KOPT-K1 (cell line): ENCODE data around the gene NFIA.

Experiments
- H3K27ac ChIP-seq: fragments of 200-600 bp; sonication (generic); 2 replicates; pipeline ENCODE4 v1.5.1; 2016; ENCODE audit warnings: antibody characterized with exemption, mild to moderate bottlenecking, low read depth, low read length; ENCODE audit not compliant: poor library complexity, severe bottlenecking
- H3K36me3 ChIP-seq: fragments of 200-600 bp; sonication (generic); 2 replicates; pipeline ENCODE4 v1.5.1; 2017; ENCODE audit warnings: antibody characterized with exemption, mild to moderate bottlenecking, low read length, moderate library complexity; ENCODE audit not compliant: insufficient read depth
- H3K9me3 ChIP-seq: fragments of 200-600 bp; sonication (generic); 2 replicates; pipeline ENCODE4 v1.5.1; 2017; ENCODE audit warnings: antibody characterized with exemption, low read length, mild to moderate bottlenecking; ENCODE audit not compliant: insufficient read depth, poor library complexity, severe bottlenecking

NFIA gene

DNA sequence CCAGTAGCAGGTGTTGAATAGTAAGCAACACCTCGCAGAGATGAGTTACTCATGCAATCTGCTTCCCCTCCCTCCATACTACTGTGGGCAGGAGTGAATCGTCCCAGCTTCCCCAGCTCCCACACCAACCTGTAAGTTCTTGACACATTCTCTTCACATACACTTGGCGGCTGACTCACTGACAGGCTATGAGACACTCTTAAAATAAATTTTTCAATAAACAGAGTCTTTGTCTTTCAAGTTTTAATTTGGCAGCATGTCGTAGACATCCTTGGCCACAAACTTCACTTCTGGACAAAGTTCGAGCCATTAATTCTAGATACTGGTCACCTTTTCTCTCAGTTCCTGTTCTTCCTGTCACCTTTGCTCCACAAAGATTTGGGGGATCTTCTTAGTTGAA is 351.9 kb downstream of the NFIA start:
- Histone ChIP-seq H3K27ac (no peak overlapping the region), H3K36me3 (no peaks in the 10 kb centered on the region), H3K9me3 (no peaks in the 10 kb centered on the region)

DNA sequence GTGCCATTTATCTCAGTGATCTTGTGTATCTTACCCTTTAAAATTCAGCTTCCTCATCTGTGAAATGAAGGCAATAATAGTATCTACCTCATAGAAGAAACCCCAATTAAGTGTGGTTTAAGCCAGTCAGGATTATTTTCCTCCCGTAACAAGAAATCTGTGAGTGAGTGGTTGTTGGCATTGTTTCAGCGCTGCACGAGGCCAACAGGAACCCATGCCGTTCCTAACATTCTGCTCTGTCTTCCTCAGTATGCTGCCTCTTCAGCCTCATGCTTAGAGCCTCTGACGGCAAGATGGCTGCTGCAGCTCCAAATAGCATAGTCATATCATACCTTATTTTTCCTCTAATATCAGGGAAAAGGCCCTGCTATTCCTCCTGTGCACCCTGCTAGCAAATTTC is 352.9 kb downstream of the NFIA start:
- Histone ChIP-seq H3K27ac (no peak overlapping the region), H3K9me3 (no peaks in the 10 kb centered on the region), H3K36me3 (no peaks in the 10 kb centered on the region)

DNA sequence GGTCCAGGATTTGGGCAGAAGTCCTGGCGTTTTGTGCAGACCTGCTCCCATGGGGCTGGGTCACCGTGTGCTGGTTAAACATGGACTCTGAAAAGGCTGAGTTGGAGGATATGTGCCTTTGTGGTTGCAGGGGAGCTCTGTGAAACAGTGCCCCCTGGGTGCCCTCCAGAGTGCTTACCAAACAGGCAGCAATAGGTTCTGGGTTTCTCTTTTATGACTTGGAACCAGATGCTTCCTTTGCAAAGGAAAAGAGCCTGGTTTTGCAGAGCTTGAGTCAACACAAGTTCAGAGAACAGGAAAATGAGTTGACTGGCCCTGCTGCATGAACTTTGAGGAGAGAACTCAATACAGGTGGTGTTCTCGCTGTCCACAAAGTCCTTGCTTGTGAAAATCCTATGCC is 353.7 kb downstream of the NFIA start:
- Histone ChIP-seq H3K36me3 (no peaks in the 10 kb centered on the region), H3K27ac (no peak overlapping the region), H3K9me3 (no peaks in the 10 kb centered on the region)

DNA sequence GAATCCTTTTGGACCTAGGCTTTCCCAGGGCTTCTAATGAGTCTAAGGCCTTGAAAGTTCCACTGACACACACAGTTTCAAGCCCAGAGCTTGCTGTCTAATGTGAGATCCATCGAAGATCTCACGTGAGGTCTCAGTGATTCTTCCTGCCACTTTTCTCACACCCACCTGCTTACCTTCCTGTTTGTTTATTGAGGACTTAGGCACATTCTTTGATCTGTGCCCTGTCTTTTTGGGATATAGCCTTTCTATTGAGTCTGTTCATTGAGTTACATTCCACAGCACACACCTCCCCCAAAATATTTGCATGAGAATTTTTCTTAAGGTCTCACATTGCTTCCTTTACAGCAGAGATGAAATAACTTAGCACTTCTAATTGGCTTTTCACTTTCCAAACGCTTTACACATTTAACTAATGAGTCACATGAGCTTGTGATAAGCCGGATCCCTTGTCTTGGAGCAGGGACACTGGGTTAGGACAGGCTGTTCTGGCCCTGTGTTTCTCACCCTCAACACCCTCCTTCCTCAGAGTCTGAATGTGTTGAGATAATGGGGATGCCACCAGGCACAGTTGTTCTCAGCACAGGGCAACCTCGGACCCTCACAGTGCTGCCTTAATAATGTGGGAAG is 354.2 kb downstream of the NFIA start:
- no peak overlapping the region for H3K27ac ChIP-seq
- no peaks in the 10 kb centered on the region for H3K36me3 ChIP-seq

DNA sequence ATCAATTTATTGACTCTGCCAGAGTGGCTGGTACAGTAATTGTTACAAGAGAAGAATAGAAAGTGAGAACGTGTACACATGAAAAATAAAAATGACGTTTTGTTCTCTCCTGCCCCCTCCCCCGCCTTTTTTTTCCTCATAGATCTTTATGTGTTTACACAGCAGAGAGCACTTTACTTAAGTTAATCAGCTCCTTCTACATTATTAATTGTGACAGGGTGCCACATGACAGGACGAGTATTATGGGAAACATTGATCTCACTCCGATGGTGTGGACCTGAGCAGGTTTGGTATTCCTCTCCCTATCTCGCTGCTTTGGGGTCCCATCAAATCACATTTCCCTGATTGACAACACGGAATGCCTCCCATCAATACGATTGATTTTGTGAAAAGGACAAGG is 356.9 kb downstream of the NFIA start:
- Histone ChIP-seq H3K36me3 (no peaks in the 10 kb centered on the region), H3K27ac (no peak overlapping the region), H3K9me3 (no peaks in the 10 kb centered on the region)

More for the DNA sequence above, 354.2 kb downstream of the NFIA start:
- H3K9me3 ChIP-seq = no peaks in the 10 kb centered on the region

DNA sequence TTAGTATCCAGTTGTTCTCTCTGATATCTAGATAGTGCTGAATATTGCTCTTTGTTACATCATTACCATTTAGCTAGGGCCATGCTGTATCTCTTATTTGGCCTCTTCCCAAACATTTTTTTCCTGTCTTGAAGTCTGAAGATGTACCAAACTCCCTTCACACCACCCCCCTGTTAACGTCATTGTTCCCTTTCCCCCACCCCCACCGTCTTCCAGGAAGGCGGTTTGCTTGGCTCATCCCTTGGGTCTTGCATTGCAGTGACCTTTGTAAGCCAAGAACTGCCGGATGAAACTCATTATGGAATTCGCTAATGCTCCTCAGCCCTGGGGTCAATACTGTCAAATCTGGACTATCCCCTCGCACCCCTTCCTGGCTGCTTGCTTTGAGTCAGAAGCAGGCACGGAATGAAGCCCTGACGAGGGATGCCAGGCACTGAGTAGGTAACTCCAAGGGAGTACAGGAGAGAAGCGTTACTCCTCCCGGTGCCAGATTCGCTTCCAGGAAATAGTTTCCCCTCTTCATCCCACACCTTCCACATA is 359.4 kb downstream of the NFIA start:
- no peak overlapping the region for H3K27ac ChIP-seq
- H3K36me3 ChIP-seq = no peaks in the 10 kb centered on the region
- no peaks in the 10 kb centered on the region for H3K9me3 ChIP-seq

DNA sequence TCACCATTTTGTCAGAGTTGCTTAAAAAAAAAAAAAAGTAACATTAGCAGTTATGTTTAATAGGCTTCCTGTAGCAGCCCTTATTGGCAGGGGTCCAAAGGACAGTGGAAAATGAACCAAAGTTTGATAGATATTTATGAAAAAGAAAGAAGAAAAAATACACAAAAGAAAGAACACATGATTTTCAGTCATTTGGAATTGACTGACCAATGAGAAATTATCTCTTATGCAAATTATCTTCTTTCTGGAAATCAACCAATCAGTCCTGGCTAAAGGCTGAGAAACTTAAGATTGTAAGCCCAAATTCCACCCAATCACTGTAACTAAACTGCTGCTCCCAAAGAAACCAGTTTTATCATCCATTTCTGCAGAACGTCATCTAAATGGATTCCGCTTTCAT is 360.2 kb downstream of the NFIA start:
- no peaks in the 10 kb centered on the region for H3K36me3 ChIP-seq
- no peak overlapping the region for H3K27ac ChIP-seq
- H3K9me3 ChIP-seq = no peaks in the 10 kb centered on the region

DNA sequence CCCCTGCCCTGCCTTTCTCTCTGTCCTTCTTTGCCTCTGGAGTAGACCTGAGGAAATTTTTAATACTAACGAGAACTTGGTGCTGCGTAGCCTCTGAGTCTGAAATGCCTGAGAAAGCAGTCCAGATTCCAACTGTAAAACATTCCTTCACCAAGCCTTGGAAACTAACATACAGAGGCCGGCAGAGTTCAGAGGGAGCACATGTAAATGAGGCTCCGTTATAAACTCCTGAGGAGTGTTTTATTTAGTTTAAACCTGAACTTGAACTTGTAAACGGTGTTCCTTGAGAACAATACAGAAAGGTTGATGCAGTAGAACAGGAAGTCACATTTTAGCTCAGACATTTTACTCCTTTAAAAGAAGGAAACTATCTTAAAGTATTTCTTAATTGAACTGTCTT is 361.9 kb downstream of the NFIA start:
- no peak overlapping the region for H3K27ac ChIP-seq
- H3K36me3 ChIP-seq = no peaks in the 10 kb centered on the region
- H3K9me3 ChIP-seq = no peaks in the 10 kb centered on the region

DNA sequence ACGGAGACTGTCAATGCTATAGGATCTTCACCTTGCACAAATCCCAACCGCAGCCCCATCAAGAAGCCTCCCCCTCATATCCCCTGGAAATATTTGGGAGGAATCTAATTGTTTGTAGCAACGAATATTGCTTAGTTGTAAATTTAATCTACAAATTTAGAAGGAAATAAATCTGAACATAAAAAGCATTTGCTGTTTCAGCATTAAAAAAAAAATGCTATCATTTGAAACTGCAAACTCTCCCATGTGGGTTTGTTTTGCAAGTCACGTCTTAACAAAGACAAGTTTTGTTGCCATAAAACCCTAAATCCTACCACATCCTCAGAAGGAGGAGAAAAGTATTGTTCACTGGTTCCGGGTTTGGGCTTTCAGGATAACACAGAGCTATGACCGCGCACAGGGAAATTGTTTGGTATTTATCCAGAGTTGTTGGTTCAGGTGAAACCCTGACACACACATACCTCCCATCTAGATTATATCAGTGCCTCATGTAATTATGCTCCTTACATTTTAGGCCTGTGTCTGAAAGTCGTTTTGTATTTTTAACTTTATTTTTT is 363.0 kb downstream of the NFIA start:
- no peak overlapping the region for H3K27ac ChIP-seq
- no peaks in the 10 kb centered on the region for H3K36me3 ChIP-seq
- no peaks in the 10 kb centered on the region for H3K9me3 ChIP-seq

DNA sequence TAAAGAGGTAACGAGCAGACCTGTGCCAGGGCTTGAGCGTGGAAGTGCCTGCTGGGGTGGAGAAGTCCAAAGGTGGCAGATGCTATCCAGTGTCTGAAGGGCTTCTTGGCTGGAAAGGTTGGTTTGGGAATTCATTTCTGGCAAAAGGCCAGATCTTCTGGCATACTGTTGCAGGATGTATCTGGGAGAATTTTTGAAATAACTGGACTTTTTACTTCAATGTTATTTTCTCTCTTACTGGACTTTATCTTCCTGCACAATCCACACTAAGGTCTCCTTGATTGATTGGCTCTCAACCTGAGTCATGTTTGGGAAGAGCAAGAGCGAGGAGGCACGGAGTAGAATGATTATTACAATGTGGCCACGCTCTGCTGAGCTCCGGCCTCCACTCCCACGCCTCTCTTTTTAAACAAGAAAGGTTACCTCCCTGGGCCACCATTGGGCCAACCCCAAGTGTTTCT is 364.2 kb downstream of the NFIA start:
- H3K9me3 ChIP-seq = no peaks in the 10 kb centered on the region
- H3K36me3 ChIP-seq = no peaks in the 10 kb centered on the region
- no peak overlapping the region for H3K27ac ChIP-seq

DNA sequence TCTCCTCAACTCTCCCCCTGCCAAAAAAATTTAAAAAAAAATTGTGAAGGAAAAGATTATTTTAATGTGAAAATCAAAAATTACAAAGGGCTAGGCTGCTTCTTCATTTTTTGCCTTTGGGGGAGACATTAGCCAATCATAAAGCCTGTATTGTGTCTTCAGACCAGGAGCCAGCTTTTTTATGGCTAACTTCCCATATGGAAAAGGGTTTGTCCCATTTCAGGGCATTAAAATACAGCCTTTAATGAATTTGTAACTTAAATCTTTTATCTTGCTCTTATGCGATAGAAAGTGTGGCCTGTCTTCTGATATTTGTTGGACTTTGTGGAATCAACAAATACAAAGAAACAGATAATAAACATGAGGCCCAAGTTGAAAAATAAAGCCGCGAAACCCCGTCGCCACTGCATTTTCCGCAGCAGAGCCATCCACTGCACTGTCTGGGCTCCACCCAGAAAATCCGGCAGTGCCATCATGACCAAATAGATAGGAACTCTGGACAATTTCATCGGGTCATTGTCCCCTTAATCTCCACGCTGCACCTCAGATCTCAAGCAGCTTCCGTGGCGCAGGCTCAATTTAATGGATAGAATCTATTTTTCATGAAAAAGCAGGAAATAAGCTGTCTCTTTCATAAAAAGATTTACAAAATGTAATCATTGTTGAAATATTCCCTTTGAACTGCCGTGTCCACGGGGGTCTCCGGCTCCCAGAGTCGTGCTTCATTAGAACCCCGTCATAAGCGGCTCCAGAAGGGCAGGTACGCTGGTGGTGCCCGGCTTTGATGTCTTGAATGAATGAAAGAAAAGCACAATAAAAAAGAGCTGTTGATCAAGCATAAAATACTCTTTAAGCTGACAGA is 365.0 kb downstream of the NFIA start:
- H3K36me3 ChIP-seq = no peaks in the 10 kb centered on the region
- no peak overlapping the region for H3K27ac ChIP-seq
- no peaks in the 10 kb centered on the region for H3K9me3 ChIP-seq

DNA sequence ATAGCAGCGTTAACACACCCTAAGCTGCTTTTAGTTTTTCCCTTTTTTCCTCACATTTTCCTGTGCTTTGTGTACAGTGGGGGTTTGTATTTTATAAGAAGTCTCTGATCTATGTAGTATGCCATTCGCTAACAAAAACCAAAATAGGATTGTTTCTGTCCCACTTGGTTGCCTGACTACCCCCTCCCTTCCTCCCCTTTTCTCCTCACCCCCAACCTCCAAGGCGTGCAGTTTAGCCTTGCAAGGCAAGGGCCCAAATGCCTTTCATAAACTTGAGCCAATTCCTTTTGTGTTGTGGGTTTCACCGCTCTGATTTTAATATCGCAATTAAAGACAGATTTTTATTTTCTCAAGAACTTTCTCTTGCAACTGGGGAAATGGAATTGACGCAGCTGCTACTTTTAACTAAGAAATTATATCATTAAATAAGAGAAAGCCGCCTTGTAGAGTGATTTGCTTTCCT is 365.6 kb downstream of the NFIA start:
- H3K9me3 ChIP-seq = no peaks in the 10 kb centered on the region
- H3K36me3 ChIP-seq = no peaks in the 10 kb centered on the region
- no peak overlapping the region for H3K27ac ChIP-seq

DNA sequence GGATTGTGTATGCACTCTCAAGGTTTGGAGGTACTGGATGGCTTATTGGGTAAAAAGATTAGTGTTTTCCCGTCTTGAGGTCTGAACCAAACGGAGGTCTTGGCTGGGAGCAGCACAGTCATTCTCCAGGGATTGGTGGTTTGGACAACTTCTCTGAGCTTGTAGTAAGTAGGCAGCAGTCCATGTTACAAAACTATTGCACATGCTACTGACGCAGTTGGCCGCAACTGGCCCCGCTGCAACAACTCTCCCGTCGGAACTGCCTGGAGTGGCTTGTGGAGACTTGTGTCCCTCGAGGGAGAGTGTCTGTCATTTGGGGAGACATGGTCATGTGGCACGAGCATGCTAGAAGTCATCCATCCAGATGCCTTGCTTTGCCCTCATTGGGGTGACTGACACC is 366.6 kb downstream of the NFIA start:
- Histone ChIP-seq H3K36me3 (no peaks in the 10 kb centered on the region), H3K9me3 (no peaks in the 10 kb centered on the region), H3K27ac (no peak overlapping the region)

DNA sequence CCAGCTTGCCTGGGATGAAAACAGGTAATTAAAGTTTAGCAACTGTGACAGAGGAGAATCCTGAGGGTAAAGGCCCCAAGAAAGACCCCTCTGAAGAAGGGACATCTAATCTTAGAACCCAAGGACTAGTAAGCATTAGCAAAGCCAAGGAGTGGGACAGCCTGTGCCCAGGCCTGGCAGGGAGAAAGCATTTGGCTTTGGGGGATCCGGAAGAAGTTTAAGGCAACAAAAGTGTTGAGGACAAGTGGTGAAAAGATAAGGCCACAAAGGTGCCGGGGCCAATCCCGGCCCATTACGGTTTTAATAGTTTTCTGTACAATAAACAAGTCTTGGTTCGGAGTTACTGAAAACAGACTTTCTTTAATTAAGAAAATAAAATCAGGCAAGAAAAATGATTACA is 367.0 kb downstream of the NFIA start:
- H3K36me3 ChIP-seq = no peaks in the 10 kb centered on the region
- H3K27ac ChIP-seq = no peak overlapping the region
- H3K9me3 ChIP-seq = no peaks in the 10 kb centered on the region

DNA sequence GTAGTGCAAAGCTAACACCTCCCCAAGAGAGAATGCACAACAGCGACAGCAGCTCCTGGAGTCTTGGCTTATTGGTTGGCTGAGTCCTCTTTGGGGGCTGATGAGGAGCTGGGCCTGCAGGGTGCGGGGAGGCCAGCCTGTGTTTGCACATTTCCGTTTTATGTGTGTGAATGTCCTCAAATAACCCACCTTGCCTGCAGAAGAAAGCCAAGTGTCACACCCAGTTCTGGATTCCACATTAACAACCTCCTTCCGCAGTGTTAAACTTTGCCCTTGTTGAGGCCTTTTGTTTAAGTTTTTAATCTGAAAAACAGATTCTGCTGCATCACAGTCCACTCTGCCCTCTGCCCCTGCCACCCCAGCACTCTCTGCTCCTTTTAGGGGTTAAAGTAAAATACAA is 368.1 kb downstream of the NFIA start:
- H3K9me3 ChIP-seq = no peaks in the 10 kb centered on the region
- H3K27ac ChIP-seq = no peak overlapping the region
- H3K36me3 ChIP-seq = no peaks in the 10 kb centered on the region
